A673 (cell line): ENCODE measurements around the gene EDEM3. TPM values are rescaled to one million over a fixed set of nuclear protein-coding genes. Genes with fewer than 3 reads are reported as not detected.

ENCODE experiments used
- BruUV-seq: library from RNA; stranded (reverse); fragments of 400-500 nt; replicated peaks from 2 replicates; lab custom pipeline; 2021; lab: Mats Ljungman, UMichigan
- CTCF ChIA-PET: fragments of 300-600 bp; sonication (Branson Sonifier 250); formaldehyde crosslinking; loops from one replicate; lab custom pipeline; 2022; ENCODE audit warnings: antibody characterized with exemption; lab: Charles Lee
- POLR2A ChIA-PET: fragments of 300-600 bp; sonication (Branson Sonifier 250); formaldehyde crosslinking; loops from one replicate; lab custom pipeline; 2022; ENCODE audit warnings: antibody characterized with exemption; ENCODE audit not compliant: low non-redundant PET; lab: Charles Lee
- DNase-seq: peaks from one replicate; pipeline ENCODE4 v3.0.0-alpha.2; 2015; ENCODE audit warnings: low spot score
- H3K27ac ChIP-seq: fragments of 200-600 bp; sonication (generic); 2 replicates; pipeline ENCODE4 v1.5.1; 2016; ENCODE audit warnings: mixed run types, low read depth, mild to moderate bottlenecking, mixed read lengths, antibody characterized with exemption, low read length; ENCODE audit not compliant: poor library complexity, severe bottlenecking
- H3K27me3 ChIP-seq: fragments of 200-600 bp; sonication (generic); replicated peaks from 2 replicates; pipeline ENCODE4 v1.6.1; 2017; ENCODE audit warnings: mixed run types, low read depth, mild to moderate bottlenecking, mixed read lengths, antibody characterized with exemption, low read length; ENCODE audit not compliant: insufficient read depth, poor library complexity
- H3K36me3 ChIP-seq: fragments of 200-600 bp; sonication (generic); 2 replicates; pipeline ENCODE4 v1.6.1; 2016; ENCODE audit warnings: mixed run types, mild to moderate bottlenecking, mixed read lengths, antibody characterized with exemption, low read length; ENCODE audit not compliant: insufficient read depth, poor library complexity, severe bottlenecking
- H3K4me1 ChIP-seq: fragments of 200-600 bp; sonication (generic); 2 replicates; pipeline ENCODE4 v1.6.1; 2017; ENCODE audit warnings: mixed run types, mild to moderate bottlenecking, mixed read lengths, antibody characterized with exemption, low read length; ENCODE audit not compliant: insufficient read depth, poor library complexity, severe bottlenecking
- H3K4me3 ChIP-seq: fragments of 200-600 bp; sonication (generic); 2 replicates; pipeline ENCODE4 v1.5.1; 2016; ENCODE audit warnings: low read depth, mixed run types, mild to moderate bottlenecking, mixed read lengths, low read length; ENCODE audit not compliant: poor library complexity, severe bottlenecking
- H3K9me3 ChIP-seq: fragments of 200-600 bp; sonication (generic); 2 replicates; pipeline ENCODE4 v1.6.1; 2016; ENCODE audit warnings: mixed run types, low read depth, mild to moderate bottlenecking, mixed read lengths, antibody characterized with exemption, low read length; ENCODE audit not compliant: poor library complexity, severe bottlenecking
- CTCF ChIP-seq: fragments of 300-800, 200-600 bp; sonication (generic); conservative IDR thresholded peaks from 2 replicates; pipeline ENCODE4 v1.5.1; 2017; ENCODE audit warnings: low read depth, mild to moderate bottlenecking, antibody characterized with exemption, low read length, moderate library complexity, mixed read lengths
- EZH2 ChIP-seq: fragments of 200-600 bp; sonication (generic); IDR thresholded peaks from 2 replicates; pipeline ENCODE4 v1.6.1; 2017; ENCODE audit warnings: borderline replicate concordance, low read depth, mild to moderate bottlenecking, mixed read lengths, antibody characterized with exemption, low read length; ENCODE audit not compliant: poor library complexity, severe bottlenecking
- intact Hi-C: fragments of 100-400 bp; cut with micrococcal nuclease; formaldehyde crosslinking; loops from one replicate; pipeline ENCODE4 v1.10.0; 2022; ENCODE audit not compliant: unreplicated experiment
- total RNA-seq: library from RNA; stranded (reverse); gene quantifications from 2 replicates; pipeline ENCODE4 v1.2.3, GENCODE V29; 2021

Gene EDEM3
- total RNA-seq, 1 experiment from 2014 or later, result 24.3 TPM

- Histone ChIP-seq H3K36me3 (peaks cover 54% of the 10 kb centered on the region), H3K27ac (no peak overlapping the region), H3K9me3 (no peaks in the 10 kb centered on the region), H3K4me1 (no peaks in the 10 kb centered on the region), H3K27me3 (no peaks in the 10 kb centered on the region), H3K4me3 (no peak overlapping the region)
- no peak for DNase-seq
- TF ChIP-seq CTCF, result no peak
- no peak for TF ChIP-seq EZH2
- POLR2A ChIA-PET, result no interaction called here
- CTCF ChIA-PET, result no interaction called here
- no TSS peak for BruUV-seq
- intact Hi-C loops, result no loop called here
These were observed 46.5 kb downstream of the EDEM3 start for GRCh38 chr1:184708084-184708676.

GRCh38 chr1:184705271-184705670 is 49.4 kb downstream of the EDEM3 start:
- CTCF ChIA-PET, result no interaction called here
- DNase-seq, result no peak
- no peak overlapping the region for H3K4me3 ChIP-seq
- POLR2A ChIA-PET, result no interaction called here
- H3K27me3 ChIP-seq, result no peaks in the 10 kb centered on the region
- H3K36me3 ChIP-seq, result peaks cover 48% of the 10 kb centered on the region
- TF ChIP-seq EZH2, result no peak
- no peak for TF ChIP-seq CTCF
- no peaks in the 10 kb centered on the region for H3K9me3 ChIP-seq
- H3K27ac ChIP-seq, result no peak overlapping the region
- intact Hi-C loops, result no loop called here
- no peaks in the 10 kb centered on the region for H3K4me1 ChIP-seq
- BruUV-seq, result no TSS peak

- no peaks in the 10 kb centered on the region for H3K9me3 ChIP-seq
- no peak for DNase-seq
- no TSS peak for BruUV-seq
- H3K4me3 ChIP-seq, result no peak overlapping the region
- no peak overlapping the region for H3K27ac ChIP-seq
- TF ChIP-seq CTCF (no peak), EZH2 (no peak)
- ChIA-PET CTCF (no interaction called here), POLR2A (no interaction called here)
- no peaks in the 10 kb centered on the region for H3K27me3 ChIP-seq
- H3K36me3 ChIP-seq, result peaks cover 29% of the 10 kb centered on the region
- intact Hi-C loops, result no loop called here
- no peaks in the 10 kb centered on the region for H3K4me1 ChIP-seq
These were observed 52.8 kb downstream of the EDEM3 start for GRCh38 chr1:184701816-184702215.
